Measurements from ENCODE around the gene CTR9.

- TF ChIP-seq GATA2 (IDR thresholded peaks at IDR 0.05; ENCODE audit: low read depth, low read length) (no peak), GATA3 (IDR thresholded peaks at IDR 0.05; ENCODE audit: low read depth, low read length) (no peak)
Observed at GRCh38 chr11:10763766-10764165, 12.7 kb downstream of the CTR9 start.
